Gastroesophageal sphincter (tissue), 4 donors: Measurements from ENCODE around the gene ERV3-1. TPM values are rescaled to one million over a fixed set of nuclear protein-coding genes. Genes with fewer than 3 reads are reported as not detected.
A peak's percentile ranks its signal among the peaks of the same experiment; 100 is the strongest.
"Not testable (repeated sequence)": the region's sequence is repeated elsewhere in the genome, so short reads cannot be mapped to it uniquely, and the experiment has no call there.

ENCODE experiments used
- ATAC-seq: fragments of 150-250 bp; one replicate; pipeline ENCODE4 v1.9.1; 2016; ENCODE audit warnings: mild to moderate bottlenecking, moderate library complexity
- H3K27ac ChIP-seq, 4 donors: fragments of 200-600 bp; sonication (generic) in 3 of 4; 1 replicate in 3 of 4; 2 replicates in 1 of 4; pipeline ENCODE4 v1.5.1; 2016 to 2019
- H3K27me3 ChIP-seq: fragments of 200-600 bp; sonication (generic); one replicate; pipeline ENCODE4 v1.5.1; 2019
- H3K36me3 ChIP-seq, 2 donors: fragments of 200-600 bp; sonication (generic); one replicate each; pipeline ENCODE4 v1.5.1; 2019; ENCODE audit warnings: control low read depth in 1 of 2
- H3K4me1 ChIP-seq, 3 donors: fragments of 200-600 bp; sonication (generic); 1 replicate in 2 of 3; 2 replicates in 1 of 3; pipeline ENCODE4 v1.5.1; 2016 to 2019; ENCODE audit warnings: control low read depth in 2 of 3
- H3K4me3 ChIP-seq, 2 donors: fragments of 200-600 bp; sonication (generic); one replicate each; pipeline ENCODE4 v1.5.1; 2019; ENCODE audit warnings: mild to moderate bottlenecking in 1 of 2, moderate library complexity in 1 of 2
- H3K9me3 ChIP-seq, 3 donors: fragments of 200-600 bp; sonication (generic); one replicate each; pipeline ENCODE4 v1.5.1; 2017 to 2019; ENCODE audit warnings: control low read depth in 2 of 3
- CTCF ChIP-seq, 4 experiments: fragments of 200-600 bp in 2 of 4; fragments of 450-650 bp in 2 of 4; sonication (generic) in 1 of 4; IDR thresholded peaks; one replicate each; pipeline ENCODE4 v1.5.1; 2017 to 2019; ENCODE audit warnings: antibody characterized with exemption in 4 of 4, mild to moderate bottlenecking in 2 of 4, moderate library complexity in 2 of 4
- EP300 ChIP-seq: sonication (generic); formaldehyde crosslinking; IDR thresholded peaks from one replicate; pipeline ENCODE4 v1.6.1; 2017; ENCODE audit warnings: antibody characterized with exemption, mild to moderate bottlenecking
- POLR2A ChIP-seq, 2 donors: fragments of 450-650 bp; IDR thresholded peaks; one replicate each; pipeline ENCODE4 v1.6.1; 2017; ENCODE audit warnings: antibody characterized with exemption in 2 of 2, mild to moderate bottlenecking in 2 of 2, moderate library complexity in 1 of 2
- POLR2AphosphoS5 ChIP-seq: sonication (generic); formaldehyde crosslinking; IDR thresholded peaks from one replicate; pipeline ENCODE4 v1.6.1; 2017; ENCODE audit warnings: antibody characterized with exemption
- WGBS, 2 donors: methylation state at CpG; one replicate each; pipeline ENCODE4 v1.1.5; 2018; ENCODE audit warnings: low coverage in 1 of 2; 5-methylcytosine and 5-hydroxymethylcytosine counted together
- total RNA-seq, 4 donors: library from RNA; depleted of rRNA; stranded (reverse); fragments of >200 nt; gene quantifications; one replicate each; pipeline ENCODE4 v1.1.0, GENCODE V29; 2016

The ERV3-1 gene
- total RNA-seq, 4 donors from 2014 or later, result 5.6 to 17.7 (median 9.4) TPM

GRCh38 chr7:65037740-65038688 lies 31.5 kb upstream of the ERV3-1 start:
- no peaks in the 10 kb centered on the region for H3K27me3 ChIP-seq
- peak; percentile 96 for ATAC-seq
- H3K9me3 ChIP-seq, result no peaks in the 10 kb centered on the region
- peak in 1 of 4 experiments; percentile 5 for TF ChIP-seq CTCF (IDR thresholded peaks at IDR 0.05)
- TF ChIP-seq EP300, result no peak
- peak in 1 of 2 donors; percentile 22 for TF ChIP-seq POLR2A (IDR thresholded peaks at IDR 0.05)
- no peak for TF ChIP-seq POLR2AphosphoS5
- H3K4me1 ChIP-seq, result peaks cover 0 to 28% (median 0%) of the 10 kb centered on the region in 3 donors
- peak overlapping the region; percentile 83 to 88 for H3K4me3 ChIP-seq
- WGBS, 2 donors, result 0 to 21% methylated on average over 2 to 9 of the region's 92 CpGs
- peak overlapping the region; percentile 84 to 96 (median 90) for H3K27ac ChIP-seq
- no peaks in the 10 kb centered on the region for H3K36me3 ChIP-seq

- H3K27me3 ChIP-seq, H3K9me3 ChIP-seq, H3K4me3 ChIP-seq, H3K36me3 ChIP-seq: not testable (repeated sequence)
- H3K4me1 ChIP-seq, result peaks cover 0 to 28% (median 0%) of the 10 kb centered on the region in 3 donors
- WGBS, 2 donors, result 6% methylated on average over 2 of the region's 2 CpGs; no CpG with 5 or more reads in 1 of the 2 donors
- peak; percentile 4 for ATAC-seq
- H3K27ac ChIP-seq, result peak overlapping the region in 3 of 4 donors; percentile 41 to 66 (median 64)
Measured at GRCh38 chr7:65036526-65036925, 30.0 kb upstream of the ERV3-1 start.

- H3K4me1 ChIP-seq, result peaks cover 0 to 22% (median 0%) of the 10 kb centered on the region in 3 donors
- H3K9me3 ChIP-seq, ATAC-seq, H3K27me3 ChIP-seq, H3K4me3 ChIP-seq, H3K36me3 ChIP-seq: not testable (repeated sequence)
- peak overlapping the region in 1 of 4 donors; percentile 64 for H3K27ac ChIP-seq
Measured at GRCh38 chr7:65035469-65035868, 29.0 kb upstream of the ERV3-1 start.

- 74 to 93% methylated on average over 4 to 6 of the region's 10 CpGs for WGBS, 2 donors
Measured at GRCh38 chr7:65034120-65034782, 27.8 kb upstream of the ERV3-1 start.

GRCh38 chr7:65033391-65033790 lies 26.9 kb upstream of the ERV3-1 start:
- WGBS, 2 donors, result no CpG with 5 or more reads among the region's 30 CpGs
- not testable (repeated sequence) for ATAC-seq, H3K27ac ChIP-seq, H3K27me3 ChIP-seq, H3K9me3 ChIP-seq, H3K4me1 ChIP-seq, H3K36me3 ChIP-seq, H3K4me3 ChIP-seq

More at GRCh38 chr7:65034120-65034782, 27.8 kb upstream of the ERV3-1 start:
- not testable (repeated sequence) for ATAC-seq, H3K36me3 ChIP-seq, H3K27ac ChIP-seq, H3K27me3 ChIP-seq, H3K4me3 ChIP-seq, H3K9me3 ChIP-seq
- peaks cover 0 to 10% (median 0%) of the 10 kb centered on the region in 3 donors for H3K4me1 ChIP-seq

- ATAC-seq, result not testable (repeated sequence)
Measured at GRCh38 chr7:65025023-65025422, 18.5 kb upstream of the ERV3-1 start.

GRCh38 chr7:65020978-65021377 lies 14.5 kb upstream of the ERV3-1 start:
- not testable (repeated sequence) for H3K27me3 ChIP-seq, H3K4me1 ChIP-seq, H3K27ac ChIP-seq, H3K9me3 ChIP-seq, H3K4me3 ChIP-seq, ATAC-seq, H3K36me3 ChIP-seq
- WGBS, 2 donors, result 75% methylated on average over 2 of the region's 3 CpGs; no CpG with 5 or more reads in 1 of the 2 donors

More at GRCh38 chr7:65025023-65025422, 18.5 kb upstream of the ERV3-1 start:
- not testable (repeated sequence) for H3K4me1 ChIP-seq, H3K36me3 ChIP-seq, H3K27me3 ChIP-seq, H3K27ac ChIP-seq, H3K9me3 ChIP-seq, H3K4me3 ChIP-seq

GRCh38 chr7:65009881-65010280 lies 3.4 kb upstream of the ERV3-1 start:
- not testable (repeated sequence) for H3K27ac ChIP-seq, ATAC-seq, H3K9me3 ChIP-seq, H3K36me3 ChIP-seq, H3K4me3 ChIP-seq, H3K27me3 ChIP-seq
- WGBS, 2 donors, result 82% methylated on average over 5 of the region's 7 CpGs; no CpG with 5 or more reads in 1 of the 2 donors
- peaks cover 4 to 16% (median 6%) of the 10 kb centered on the region in 3 donors for H3K4me1 ChIP-seq

- not testable (repeated sequence) for ATAC-seq, H3K9me3 ChIP-seq, H3K36me3 ChIP-seq, H3K27me3 ChIP-seq, H3K27ac ChIP-seq, H3K4me3 ChIP-seq
- peaks cover 4 to 21% (median 10%) of the 10 kb centered on the region in 3 donors for H3K4me1 ChIP-seq
- WGBS, 2 donors, result 79 to 89% methylated on average over 2 of the region's 2 CpGs
Measured at GRCh38 chr7:65009394-65009793, 2.9 kb upstream of the ERV3-1 start.

GRCh38 chr7:65007036-65007435 lies 549 bp upstream of the ERV3-1 start:
- H3K4me3 ChIP-seq, result peak overlapping the region in 1 of 2 donors; percentile 70
- not testable (repeated sequence) for ATAC-seq, H3K27me3 ChIP-seq, H3K9me3 ChIP-seq, H3K36me3 ChIP-seq
- peak overlapping the region in 3 of 4 donors; percentile 82 to 88 (median 88) for H3K27ac ChIP-seq
- H3K4me1 ChIP-seq, result peaks cover 4 to 42% (median 13%) of the 10 kb centered on the region in 3 donors
- WGBS, 2 donors, result 41 to 89% methylated on average over 1 to 3 of the region's 4 CpGs
